Chondrocyte (in vitro differentiated cells): ENCODE measurements around the gene GNPDA1. TPM values are rescaled to one million over a fixed set of nuclear protein-coding genes. Genes with fewer than 3 reads are reported as not detected.

Source experiments
- DNase-seq: peaks from one replicate; pipeline ENCODE4 v3.0.0; 2021; ENCODE audit warnings: mixed read lengths, low spot score
- H3K27ac Mint-ChIP-seq: one replicate; pipeline ENCODE4 v1.8.0; 2021; ENCODE audit warnings: mild to moderate bottlenecking, moderate library complexity, mixed read lengths; ENCODE audit not compliant: unreplicated experiment
- H3K27me3 Mint-ChIP-seq: 2 replicates; pipeline ENCODE4 v1.8.0; 2021; ENCODE audit warnings: low read depth, mixed read lengths
- H3K36me3 Mint-ChIP-seq: 2 replicates; pipeline ENCODE4 v1.8.0; 2021; ENCODE audit warnings: low read depth, mixed read lengths
- H3K4me1 Mint-ChIP-seq: 2 replicates; pipeline ENCODE4 v1.8.0; 2021; ENCODE audit warnings: low read depth, mild to moderate bottlenecking, mixed read lengths
- H3K4me3 Mint-ChIP-seq: one replicate; pipeline ENCODE4 v1.8.0; 2021; ENCODE audit warnings: mild to moderate bottlenecking, moderate library complexity, mixed read lengths; ENCODE audit not compliant: unreplicated experiment
- H3K9me3 Mint-ChIP-seq: 2 replicates; pipeline ENCODE4 v1.8.0; 2021; ENCODE audit warnings: low read depth, mixed read lengths
- CTCF ChIP-seq: fragments of 200-600 bp; sonication (generic); IDR thresholded peaks from 2 replicates; pipeline ENCODE4 v1.5.0; 2021; ENCODE audit warnings: antibody characterized with exemption, mild to moderate bottlenecking, moderate library complexity
- total RNA-seq: library from RNA; stranded (reverse); gene quantifications from 3 replicates; pipeline ENCODE4 v1.2.1, GENCODE V29; 2021

The GNPDA1 gene
- total RNA-seq, 1 donor from 2014 or later = 34.5 TPM

- H3K27ac Mint-ChIP-seq = no peak overlapping the region
- no peak for TF ChIP-seq CTCF
- peaks cover 2% of the 10 kb centered on the region for H3K27me3 Mint-ChIP-seq
- peaks cover 27% of the 10 kb centered on the region for H3K4me1 Mint-ChIP-seq
- H3K36me3 Mint-ChIP-seq = peaks cover 3% of the 10 kb centered on the region
- no peak for DNase-seq
- peaks cover 4% of the 10 kb centered on the region for H3K9me3 Mint-ChIP-seq
- H3K4me3 Mint-ChIP-seq = no peak overlapping the region
Observed at GRCh38 chr5:142017832-142018427, 5.1 kb upstream of the GNPDA1 start.

GRCh38 chr5:142016556-142016955, 3.7 kb upstream of the GNPDA1 start:
- Mint-ChIP-seq H3K27ac (no peak overlapping the region), H3K36me3 (peaks cover 2% of the 10 kb centered on the region), H3K9me3 (peaks cover 4% of the 10 kb centered on the region), H3K27me3 (no peaks in the 10 kb centered on the region), H3K4me3 (no peak overlapping the region), H3K4me1 (peaks cover 37% of the 10 kb centered on the region)
- no peak for TF ChIP-seq CTCF
- no peak for DNase-seq

GRCh38 chr5:142015781-142016533, 3.1 kb upstream of the GNPDA1 start:
- Mint-ChIP-seq H3K27ac (no peak overlapping the region), H3K4me3 (no peak overlapping the region), H3K36me3 (peaks cover 2% of the 10 kb centered on the region), H3K27me3 (no peaks in the 10 kb centered on the region), H3K9me3 (peaks cover 4% of the 10 kb centered on the region), H3K4me1 (peaks cover 38% of the 10 kb centered on the region)
- DNase-seq = no peak
- no peak for TF ChIP-seq CTCF

- no peak for DNase-seq
- H3K9me3 Mint-ChIP-seq = no peaks in the 10 kb centered on the region
- no peaks in the 10 kb centered on the region for H3K36me3 Mint-ChIP-seq
- no peaks in the 10 kb centered on the region for H3K27me3 Mint-ChIP-seq
- TF ChIP-seq CTCF = peak; percentile 84
- H3K4me1 Mint-ChIP-seq = peaks cover 38% of the 10 kb centered on the region
- H3K4me3 Mint-ChIP-seq = no peak overlapping the region
- no peak overlapping the region for H3K27ac Mint-ChIP-seq
Observed at GRCh38 chr5:142014911-142015584, 2.2 kb upstream of the GNPDA1 start.

- Mint-ChIP-seq H3K4me1 (peaks cover 38% of the 10 kb centered on the region), H3K27ac (no peak overlapping the region), H3K4me3 (peak overlapping the region; percentile 86), H3K27me3 (no peaks in the 10 kb centered on the region), H3K9me3 (no peaks in the 10 kb centered on the region), H3K36me3 (no peaks in the 10 kb centered on the region)
- TF ChIP-seq CTCF = no peak
- no peak for DNase-seq
Observed at GRCh38 chr5:142013734-142014521, 1.1 kb upstream of the GNPDA1 start.
